Body of pancreas (tissue), 4 donors: ENCODE data around the gene TMEM174. TPM values are rescaled to one million over a fixed set of nuclear protein-coding genes. Genes with fewer than 3 reads are reported as not detected.

Experiments
- ATAC-seq: fragments of 150-250 bp; one replicate; pipeline ENCODE4 v1.9.1; 2016
- DNase-seq, 4 donors: peaks; one replicate each; pipeline ENCODE4 v3.0.0-alpha.2; 2019
- H3K27ac ChIP-seq, 4 donors: fragments of 200-600 bp; sonication (generic); 1 replicate in 3 of 4; 2 replicates in 1 of 4; pipeline versions ENCODE4 v1.5.1 to v1.6.1; 2016 to 2019; ENCODE audit warnings: mild to moderate bottlenecking in 1 of 4, mixed read lengths in 1 of 4, moderate library complexity in 1 of 4
- H3K27me3 ChIP-seq, 2 donors: fragments of 200-600 bp; sonication (generic); one replicate each; pipeline ENCODE4 v1.6.0; 2016; ENCODE audit warnings: mild to moderate bottlenecking in 1 of 2
- H3K36me3 ChIP-seq, 2 donors: fragments of 200-600 bp; sonication (generic); replicated peaks in 1 of 2; 2 replicates each; pipeline ENCODE4 v1.5.1; 2016; ENCODE audit warnings: low read depth in 2 of 2; ENCODE audit not compliant: insufficient read depth in 1 of 2
- H3K4me1 ChIP-seq: fragments of 200-600 bp; sonication (generic); one replicate; pipeline ENCODE4 v1.6.0; 2016
- H3K4me3 ChIP-seq, 2 donors: fragments of 200-600 bp; sonication (generic); 1 replicate in 1 of 2; 2 replicates in 1 of 2; pipeline ENCODE4 v1.5.1; 2016 to 2019
- H3K9me3 ChIP-seq, 3 donors: fragments of 200-600 bp; sonication (generic); 1 replicate in 2 of 3; 2 replicates in 1 of 3; pipeline ENCODE4 v1.5.1; 2016
- CTCF ChIP-seq, 7 experiments: fragments of 450-650 bp in 4 of 7; fragments of 200-600 bp in 3 of 7; sonication (generic) in 3 of 7; IDR thresholded peaks; one replicate each; pipeline ENCODE4 v1.5.1; 2016 to 2019; ENCODE audit warnings: antibody characterized with exemption in 7 of 7
- POLR2A ChIP-seq, 3 donors: fragments of 450-650 bp; IDR thresholded peaks; one replicate each; pipeline ENCODE4 v1.6.1; 2016; ENCODE audit warnings: antibody characterized with exemption in 3 of 3, mild to moderate bottlenecking in 2 of 3
- WGBS, 2 donors: methylation state at CpG; one replicate each; pipeline ENCODE4 v1.1.5; 2017; 5-methylcytosine and 5-hydroxymethylcytosine counted together
- intact Hi-C: fragments of 100-400 bp; cut with DNase I; formaldehyde crosslinking; loops from one replicate; pipeline ENCODE4 v1.15.1; 2023
- total RNA-seq, 2 donors: library from RNA; depleted of rRNA; stranded (reverse); fragments of >200 nt; gene quantifications; one replicate each; pipeline ENCODE4 v1.1.0, GENCODE V29; 2016

The TMEM174 gene
- total RNA-seq, 2 donors from 2014 or later, result not detected

- 91 to 100% methylated on average over 1 of the region's 1 CpG for WGBS, 2 donors
- Histone ChIP-seq H3K4me3 (no peak overlapping the region), H3K27ac (no peak overlapping the region), H3K9me3 (no peaks in the 10 kb centered on the region), H3K36me3 (no peaks in the 10 kb centered on the region), H3K4me1 (no peaks in the 10 kb centered on the region), H3K27me3 (no peaks in the 10 kb centered on the region)
- DNase-seq (no peak), ATAC-seq (no peak)
- no peak for TF ChIP-seq POLR2A (IDR thresholded peaks at IDR 0.05)
- TF ChIP-seq CTCF (IDR thresholded peaks at IDR 0.05), result no peak
- intact Hi-C loops, result no loop called here
Observed at GRCh38 chr5:73140801-73141200, 32.2 kb upstream of the TMEM174 start.

DNA sequence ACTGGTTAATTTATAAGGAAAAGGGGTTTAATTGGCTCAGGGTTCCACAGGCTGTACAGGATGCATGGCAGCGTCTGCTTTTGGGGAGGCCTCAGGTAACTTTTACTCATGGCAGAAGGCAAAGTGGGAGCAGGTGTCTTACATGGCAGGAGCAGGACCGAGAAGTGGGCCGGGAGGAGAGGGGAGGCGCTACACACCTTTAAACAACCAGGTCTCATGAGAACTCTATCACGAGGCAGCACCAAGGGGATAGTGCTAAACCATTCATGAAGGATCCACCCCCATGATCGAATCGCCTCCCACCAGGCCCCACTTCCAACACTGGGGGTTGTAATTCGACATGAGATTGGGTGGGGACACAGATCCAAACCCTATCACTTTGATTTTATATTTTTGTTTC, 31.0 kb upstream of the TMEM174 start:
- H3K4me1 ChIP-seq, result no peaks in the 10 kb centered on the region
- H3K27me3 ChIP-seq, result no peaks in the 10 kb centered on the region
- no peak for DNase-seq
- ATAC-seq, result no peak
- WGBS, 2 donors, result 69 to 78% methylated on average over 8 of the region's 8 CpGs
- no peak overlapping the region for H3K27ac ChIP-seq
- no peak overlapping the region for H3K4me3 ChIP-seq
- intact Hi-C loops, result no loop called here
- TF ChIP-seq CTCF (IDR thresholded peaks at IDR 0.05) (no peak), POLR2A (IDR thresholded peaks at IDR 0.05) (no peak)
- no peaks in the 10 kb centered on the region for H3K9me3 ChIP-seq
- no peaks in the 10 kb centered on the region for H3K36me3 ChIP-seq

DNA sequence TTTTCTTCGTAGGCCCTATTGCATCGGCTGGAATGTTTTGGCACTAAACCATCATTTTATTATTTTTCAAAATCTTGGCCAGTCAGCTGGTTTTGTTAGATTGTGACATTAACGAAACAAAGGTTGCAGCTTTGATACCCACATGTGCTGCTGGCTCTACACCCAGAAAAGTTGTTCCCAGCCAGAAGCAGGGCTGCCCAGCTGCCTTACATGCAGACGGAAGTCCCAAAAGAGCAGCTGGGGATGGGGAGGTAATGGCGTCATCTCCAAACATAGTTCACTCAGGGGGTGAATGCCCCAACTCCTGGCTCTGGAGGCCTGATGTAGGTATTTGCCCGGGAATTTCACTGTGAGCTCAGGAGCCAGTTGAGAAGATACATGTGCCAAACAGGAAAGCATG, 29.3 kb upstream of the TMEM174 start:
- ATAC-seq (no peak), DNase-seq (no peak)
- 57 to 62% methylated on average over 6 of the region's 6 CpGs for WGBS, 2 donors
- Histone ChIP-seq H3K9me3 (no peaks in the 10 kb centered on the region), H3K4me1 (no peaks in the 10 kb centered on the region), H3K36me3 (no peaks in the 10 kb centered on the region), H3K4me3 (no peak overlapping the region), H3K27me3 (no peaks in the 10 kb centered on the region), H3K27ac (no peak overlapping the region)
- TF ChIP-seq CTCF (IDR thresholded peaks at IDR 0.05) (no peak), POLR2A (IDR thresholded peaks at IDR 0.05) (no peak)
- intact Hi-C loops, result no loop called here

- Histone ChIP-seq H3K27me3 (no peaks in the 10 kb centered on the region), H3K36me3 (no peaks in the 10 kb centered on the region), H3K4me1 (no peaks in the 10 kb centered on the region), H3K4me3 (no peak overlapping the region), H3K9me3 (no peaks in the 10 kb centered on the region), H3K27ac (no peak overlapping the region)
- no peak for DNase-seq
- 31 to 43% methylated on average over 3 of the region's 3 CpGs for WGBS, 2 donors
- intact Hi-C loops, result no loop called here
- no peak for TF ChIP-seq POLR2A (IDR thresholded peaks at IDR 0.05)
- no peak for TF ChIP-seq CTCF (IDR thresholded peaks at IDR 0.05)
- ATAC-seq, result no peak
Observed at GRCh38 chr5:73149540-73149939, 23.5 kb upstream of the TMEM174 start.

GRCh38 chr5:73150876-73151275, 22.1 kb upstream of the TMEM174 start:
- Histone ChIP-seq H3K9me3 (no peaks in the 10 kb centered on the region), H3K27ac (no peak overlapping the region), H3K27me3 (no peaks in the 10 kb centered on the region), H3K4me3 (no peak overlapping the region), H3K4me1 (no peaks in the 10 kb centered on the region), H3K36me3 (no peaks in the 10 kb centered on the region)
- intact Hi-C loops, result no loop called here
- no peak for ATAC-seq
- whole genome bisulfite sequencing, 2 donors, result 69 to 72% methylated on average over 7 of the region's 7 CpGs
- TF ChIP-seq CTCF (IDR thresholded peaks at IDR 0.05) (no peak), POLR2A (IDR thresholded peaks at IDR 0.05) (no peak)
- DNase-seq, result no peak
